CD14-positive monocyte (primary cell): Measurements from ENCODE around the gene PACSIN2. TPM values are rescaled to one million over a fixed set of nuclear protein-coding genes. Genes with fewer than 3 reads are reported as not detected.

Experiments
- DNase-seq, 3 donors: peaks; one replicate each; pipeline ENCODE4 v3.0.0-alpha.2; 2011 to 2022
- H2AFZ ChIP-seq: 2 replicates; pipeline ENCODE4 v1.6.0; 2012; ENCODE audit warnings: mild to moderate bottlenecking, low read depth, low read length, inconsistent platforms; ENCODE audit not compliant: insufficient read depth, poor library complexity, severe bottlenecking
- H3K27ac ChIP-seq, 2 donors: 1 replicate in 1 of 2; 2 replicates in 1 of 2; pipeline ENCODE4 v1.5.1; 2012 to 2013; ENCODE audit warnings: low read length in 2 of 2, control low read depth in 1 of 2, inconsistent platforms in 1 of 2, low read depth in 1 of 2, mild to moderate bottlenecking in 1 of 2
- H3K27me3 ChIP-seq, 2 donors: one replicate each; pipeline versions ENCODE4 v1.6.0 to v1.6.1; 2011 to 2013; ENCODE audit warnings: low read length in 2 of 2; ENCODE audit not compliant: control insufficient read depth in 2 of 2, insufficient read depth in 2 of 2
- H3K36me3 ChIP-seq, 2 donors: replicated peaks in 1 of 2; 1 replicate in 1 of 2; 2 replicates in 1 of 2; pipeline versions ENCODE4 v1.5.1 to v1.6.1; 2012 to 2013; ENCODE audit warnings: low read length in 2 of 2, control low read depth in 1 of 2, inconsistent platforms in 1 of 2, mild to moderate bottlenecking in 1 of 2; ENCODE audit not compliant: insufficient read depth in 2 of 2, control insufficient read depth in 1 of 2
- H3K4me1 ChIP-seq, 2 donors: 1 replicate in 1 of 2; 2 replicates in 1 of 2; pipeline versions ENCODE4 v1.5.1 to v1.6.1; 2012 to 2013; ENCODE audit warnings: low read length in 2 of 2, control low read depth in 1 of 2, inconsistent platforms in 1 of 2, mild to moderate bottlenecking in 1 of 2, moderate library complexity in 1 of 2; ENCODE audit not compliant: insufficient read depth in 2 of 2, control insufficient read depth in 1 of 2
- H3K4me2 ChIP-seq: replicated peaks from 2 replicates; pipeline ENCODE3; 2012; ENCODE audit warnings: low read length, moderate library complexity, mild to moderate bottlenecking; ENCODE audit not compliant: poor library complexity, severe bottlenecking; ENCODE audit errors: extremely low read depth
- H3K4me3 ChIP-seq, 3 experiments: fragments of 200-600 bp in 1 of 3; sonication (generic) in 1 of 3; replicated peaks in 1 of 3; 1 replicate in 2 of 3; 2 replicates in 1 of 3; pipeline ENCODE4 v1.5.1; 2011 to 2013; ENCODE audit warnings: low read length in 3 of 3, mild to moderate bottlenecking in 3 of 3, control low read depth in 2 of 3, low read depth in 2 of 3, inconsistent platforms in 1 of 3, moderate library complexity in 1 of 3
- H3K79me2 ChIP-seq: 2 replicates; pipeline ENCODE4 v1.6.0; 2012; ENCODE audit warnings: mild to moderate bottlenecking, control low read depth, inconsistent platforms, low read length, moderate library complexity; ENCODE audit not compliant: insufficient read depth
- H3K9ac ChIP-seq: 2 replicates; pipeline ENCODE4 v1.6.0; 2017; ENCODE audit warnings: low read length, mild to moderate bottlenecking; ENCODE audit not compliant: insufficient read depth, poor library complexity, severe bottlenecking
- H3K9me3 ChIP-seq, 2 donors: replicated peaks in 1 of 2; 1 replicate in 1 of 2; 2 replicates in 1 of 2; pipeline versions ENCODE4 v1.5.1 to v1.6.1; 2012 to 2013; ENCODE audit warnings: low read length in 2 of 2, control low read depth in 1 of 2; ENCODE audit not compliant: control insufficient read depth in 1 of 2, insufficient read depth in 1 of 2
- H4K20me1 ChIP-seq: 2 replicates; pipeline ENCODE4 v1.6.0; 2012; ENCODE audit warnings: mild to moderate bottlenecking, low read length, control low read depth, moderate library complexity; ENCODE audit not compliant: insufficient read depth
- H3K27ac Mint-ChIP-seq, 7 donors: one replicate each; pipeline ENCODE4 v1.8.0; 2020; ENCODE audit warnings: mild to moderate bottlenecking in 7 of 7, mixed read lengths in 7 of 7, moderate library complexity in 6 of 7, inconsistent platforms in 2 of 7
- H3K27me3 Mint-ChIP-seq, 3 donors: one replicate each; pipeline ENCODE4 v1.8.0; 2021 to 2022; ENCODE audit warnings: low read depth in 3 of 3, mild to moderate bottlenecking in 3 of 3, mixed read lengths in 3 of 3, moderate library complexity in 3 of 3, inconsistent platforms in 1 of 3
- H3K36me3 Mint-ChIP-seq, 2 donors: one replicate each; pipeline ENCODE4 v1.8.0; 2020; ENCODE audit warnings: mixed read lengths in 2 of 2, inconsistent platforms in 1 of 2, mild to moderate bottlenecking in 1 of 2
- H3K4me1 Mint-ChIP-seq: one replicate; pipeline ENCODE4 v1.8.0; 2020; ENCODE audit warnings: mild to moderate bottlenecking, mixed read lengths
- H3K4me3 Mint-ChIP-seq, 2 donors: one replicate each; pipeline ENCODE4 v1.8.0; 2020; ENCODE audit warnings: mild to moderate bottlenecking in 2 of 2, mixed read lengths in 2 of 2, moderate library complexity in 1 of 2
- H3K9me3 Mint-ChIP-seq, 7 donors: one replicate each; pipeline ENCODE4 v1.8.0; 2020 to 2022; ENCODE audit warnings: mixed read lengths in 7 of 7, mild to moderate bottlenecking in 6 of 7, moderate library complexity in 6 of 7, inconsistent platforms in 2 of 7
- WGBS: methylation state at CpG from one replicate; pipeline ENCODE4 v1.1.5; 2013; ENCODE audit warnings: missing lambda C conversion rate; ENCODE audit not compliant: insufficient coverage; 5-methylcytosine and 5-hydroxymethylcytosine counted together
- intact Hi-C, 2 donors: fragments of 100-400 bp; cut with micrococcal nuclease; formaldehyde crosslinking; loops; one replicate each; pipeline versions ENCODE4 v1.15.0 to v1.15.1; 2023
- polyA plus RNA-seq, 3 donors: library from polyadenylated mRNA; depleted of rRNA in 1 of 3; unstranded in 2 of 3; stranded (reverse) in 1 of 3; fragments of 300-500 nt in 2 of 3; fragments of >200 nt in 1 of 3; fragmentation: Illumina TruSeq in 2 of 3; gene quantifications; 1 replicate in 2 of 3; 2 replicates in 1 of 3; pipeline ENCODE4 v1.2.3, GENCODE V29; 2012 to 2021
- TF ChIP-seq, protein P1 (sequence below): fragments of 200-600 bp; IDR thresholded peaks from one replicate; pipeline ENCODE4 v1.8.0; 2022; ENCODE audit warnings: antibody characterized with exemption, mild to moderate bottlenecking

Gene PACSIN2
- polyA plus RNA-seq, 3 donors = 31.2 to 45.7 (median 40.2) TPM

DNA sequence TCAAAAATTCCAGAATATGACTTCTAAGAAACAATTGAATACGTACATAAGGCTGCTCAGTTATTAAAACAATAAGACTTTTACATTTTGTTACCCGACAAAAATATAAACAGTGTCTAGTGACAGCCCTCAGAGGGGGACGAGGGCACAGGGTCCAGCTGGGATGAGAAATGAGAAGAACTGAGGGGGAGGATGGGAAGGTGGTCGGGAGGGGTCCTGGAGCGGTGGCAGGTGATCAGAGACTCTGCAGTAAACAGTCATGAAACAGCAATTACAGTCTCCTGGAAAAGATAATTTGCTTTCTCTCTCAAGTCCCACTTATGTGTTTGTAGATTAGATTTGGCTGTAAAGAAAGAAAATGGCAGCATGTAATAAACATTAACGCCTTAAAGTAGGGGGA, 56.0 kb downstream of the PACSIN2 start:
- no peak overlapping the region for H2AFZ ChIP-seq
- DNase-seq = no peak
- Mint-ChIP-seq H3K27me3 (peaks cover 0 to 2% (median 0%) of the 10 kb centered on the region in 3 donors), H3K27ac (peak overlapping the region in 2 of 7 donors; percentile 6 to 80), H3K4me3 (peak overlapping the region in 1 of 2 donors; percentile 41), H3K36me3 (peaks cover 37% of the 10 kb centered on the region in 2 donors), H3K9me3 (no peaks in the 10 kb centered on the region), H3K4me1 (peaks cover 55% of the 10 kb centered on the region)
- peaks cover 59% of the 10 kb centered on the region for H4K20me1 ChIP-seq
- H3K4me3 ChIP-seq = no peak overlapping the region
- H3K36me3 ChIP-seq = peaks cover 2 to 7% of the 10 kb centered on the region in 2 donors
- TF ChIP-seq, protein P1, sequence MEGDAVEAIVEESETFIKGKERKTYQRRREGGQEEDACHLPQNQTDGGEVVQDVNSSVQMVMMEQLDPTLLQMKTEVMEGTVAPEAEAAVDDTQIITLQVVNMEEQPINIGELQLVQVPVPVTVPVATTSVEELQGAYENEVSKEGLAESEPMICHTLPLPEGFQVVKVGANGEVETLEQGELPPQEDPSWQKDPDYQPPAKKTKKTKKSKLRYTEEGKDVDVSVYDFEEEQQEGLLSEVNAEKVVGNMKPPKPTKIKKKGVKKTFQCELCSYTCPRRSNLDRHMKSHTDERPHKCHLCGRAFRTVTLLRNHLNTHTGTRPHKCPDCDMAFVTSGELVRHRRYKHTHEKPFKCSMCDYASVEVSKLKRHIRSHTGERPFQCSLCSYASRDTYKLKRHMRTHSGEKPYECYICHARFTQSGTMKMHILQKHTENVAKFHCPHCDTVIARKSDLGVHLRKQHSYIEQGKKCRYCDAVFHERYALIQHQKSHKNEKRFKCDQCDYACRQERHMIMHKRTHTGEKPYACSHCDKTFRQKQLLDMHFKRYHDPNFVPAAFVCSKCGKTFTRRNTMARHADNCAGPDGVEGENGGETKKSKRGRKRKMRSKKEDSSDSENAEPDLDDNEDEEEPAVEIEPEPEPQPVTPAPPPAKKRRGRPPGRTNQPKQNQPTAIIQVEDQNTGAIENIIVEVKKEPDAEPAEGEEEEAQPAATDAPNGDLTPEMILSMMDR = no peak
- H3K4me2 ChIP-seq = no peak overlapping the region
- 93% methylated on average over 3 of the region's 6 CpGs for WGBS
- H3K4me1 ChIP-seq = peaks cover 47 to 49% of the 10 kb centered on the region in 2 donors
- intact Hi-C loops = no loop called here
- peaks cover 89% of the 10 kb centered on the region for H3K79me2 ChIP-seq
- no peak overlapping the region for H3K27ac ChIP-seq
- H3K27me3 ChIP-seq = no peaks in the 10 kb centered on the region
- no peaks in the 10 kb centered on the region for H3K9me3 ChIP-seq
- H3K9ac ChIP-seq = no peak overlapping the region

DNA sequence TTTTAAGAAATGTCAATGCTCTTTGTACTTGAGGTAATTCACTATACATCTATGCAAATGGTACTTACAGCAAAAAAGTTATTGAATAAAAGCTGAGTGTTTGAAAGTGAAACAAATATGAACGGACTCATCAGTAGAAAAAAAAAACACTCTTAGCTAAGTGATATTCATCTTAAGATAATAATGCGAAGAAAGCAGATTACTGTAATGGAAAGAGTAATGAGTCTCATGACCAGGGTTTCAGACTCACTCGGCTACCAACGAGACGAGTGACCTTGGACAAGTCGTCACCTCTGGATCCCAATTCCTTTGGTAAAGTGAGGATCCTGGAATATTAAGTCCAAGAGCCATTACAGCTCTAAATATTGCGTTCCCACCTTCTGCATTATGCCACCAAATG, 57.0 kb downstream of the PACSIN2 start:
- DNase-seq = no peak
- no peaks in the 10 kb centered on the region for H3K27me3 ChIP-seq
- peaks cover 69% of the 10 kb centered on the region for H4K20me1 ChIP-seq
- H3K27ac Mint-ChIP-seq = no peak overlapping the region
- H3K36me3 ChIP-seq = peaks cover 2 to 7% of the 10 kb centered on the region in 2 donors
- no peak overlapping the region for H3K4me2 ChIP-seq
- H2AFZ ChIP-seq = no peak overlapping the region
- H3K4me3 Mint-ChIP-seq = no peak overlapping the region
- no peak overlapping the region for H3K9ac ChIP-seq
- 97% methylated on average over 4 of the region's 7 CpGs for WGBS
- H3K9me3 ChIP-seq = no peaks in the 10 kb centered on the region
- H3K4me1 ChIP-seq = peaks cover 41 to 42% of the 10 kb centered on the region in 2 donors
- TF ChIP-seq, protein P1 = no peak
- H3K27ac ChIP-seq = no peak overlapping the region
- peaks cover 27 to 32% of the 10 kb centered on the region in 2 donors for H3K36me3 Mint-ChIP-seq
- no peaks in the 10 kb centered on the region for H3K9me3 Mint-ChIP-seq
- intact Hi-C loops = no loop called here
- H3K4me3 ChIP-seq = no peak overlapping the region
- H3K27me3 Mint-ChIP-seq = peaks cover 0 to 2% (median 0%) of the 10 kb centered on the region in 3 donors
- H3K79me2 ChIP-seq = peaks cover 89% of the 10 kb centered on the region
- H3K4me1 Mint-ChIP-seq = peaks cover 47% of the 10 kb centered on the region
